ENCODE data around the gene OLFM2. TPM values are rescaled to one million over a fixed set of nuclear protein-coding genes. Genes with fewer than 3 reads are reported as not detected.
"Not testable (repeated sequence)": the region's sequence is repeated elsewhere in the genome, so short reads cannot be mapped to it uniquely, and the experiment has no call there.

The OLFM2 gene
- total RNA-seq, 1 experiment from 2014 or later, result 75.6 TPM

- Histone ChIP-seq H4K5ac (ENCODE audit: insufficient read length, low read depth, low read length) (no peak overlapping the region), H2BK120ac (ENCODE audit: low read depth, low read length, poor library complexity, severe bottlenecking) (no peak overlapping the region), H3K23me2 (ENCODE audit: insufficient read length, low read depth, low read length, poor library complexity, severe bottlenecking) (no peaks in the 10 kb centered on the region), H3K56ac (ENCODE audit: insufficient read length, low read depth, low read length) (no peak overlapping the region), H3K14ac (ENCODE audit: insufficient read depth, low read length) (no peak overlapping the region; the same call in 1 of the 2 replicates), H3K79me2 (ENCODE audit: insufficient read depth, low read length) (no peaks in the 10 kb centered on the region), H3K9ac (ENCODE audit: extremely low read depth, insufficient read length, low read length) (no peak overlapping the region), H2AK5ac (ENCODE audit: insufficient read length, low read length) (no peak overlapping the region), H3K27me3 (ENCODE audit: insufficient read depth, low read length) (no peaks in the 10 kb centered on the region), H4K91ac (ENCODE audit: insufficient read length, low read depth, low read length) (no peak overlapping the region), H4K8ac (replicated peaks; ENCODE audit: insufficient read length, low read depth, low read length) (peak overlapping the region; percentile 86), H3K4ac (ENCODE audit: low read depth, low read length) (no peak overlapping the region), H3K23ac (ENCODE audit: insufficient read length, low read depth, low read length) (no peak overlapping the region), H3K9me3 (ENCODE audit: control insufficient read depth, low read depth, low read length) (no peaks in the 10 kb centered on the region), H4K20me1 (ENCODE audit: control insufficient read depth, insufficient read depth, insufficient read length) (peaks cover 2% of the 10 kb centered on the region), H3K79me1 (ENCODE audit: insufficient read depth, low read depth, low read length, poor library complexity, severe bottlenecking) (no peaks in the 10 kb centered on the region), H2BK15ac (ENCODE audit: low read depth, low read length) (no peak overlapping the region), H3K27ac (ENCODE audit: insufficient read length, low read depth, low read length) (no peak overlapping the region), H2AFZ (ENCODE audit: low read length) (no peak overlapping the region), H3K18ac (ENCODE audit: insufficient read length, low read depth, low read length) (no peak overlapping the region), H2BK5ac (ENCODE audit: insufficient read length, low read length) (no peak overlapping the region), H3K4me1 (ENCODE audit: insufficient read depth, low read length) (no peaks in the 10 kb centered on the region; the same call in 1 of the 2 replicates), H3K4me2 (ENCODE audit: insufficient read depth, insufficient read length, low read length) (no peak overlapping the region), H2BK12ac (ENCODE audit: insufficient read length, low read depth, low read length) (no peak overlapping the region), H3T11ph (ENCODE audit: low read length) (no peak overlapping the region), H2BK20ac (ENCODE audit: low read depth, low read length, poor library complexity, severe bottlenecking) (no peak overlapping the region)
- peak; percentile 80 for DNase-seq
- Mint-ChIP-seq H3K9me3 (no peaks in the 10 kb centered on the region), H3K27me3 (ENCODE audit: low read depth) (no peaks in the 10 kb centered on the region), H3K4me3 (no peak overlapping the region), H3K27ac (peak overlapping the region in 1 of 3 experiments; percentile 89; a peak in 3 of 7 replicates), H3K4me1 (peaks cover 7 to 35% of the 10 kb centered on the region in 2 experiments), H3K36me3 (ENCODE audit: insufficient read depth in 1 of 3, low read depth in 3 of 3) (peaks cover 10 to 38% (median 36%) of the 10 kb centered on the region in 3 experiments; a peak in 6 of 7 replicates)
- WGBS (ENCODE audit: extremely low coverage, insufficient read length, low lambda C conversion rate), result no CpG with 5 or more reads among the region's 13 CpGs
- TF ChIP-seq CTCF (conservative IDR thresholded peaks at IDR 0.05), result peak; percentile 76
Observed at GRCh38 chr19:9847087-9847671, 89.1 kb downstream of the OLFM2 start.

- not testable (repeated sequence) for H3K18ac ChIP-seq (ENCODE audit: insufficient read length, low read depth, low read length); H3K23me2 ChIP-seq (ENCODE audit: insufficient read length, low read depth, low read length, poor library complexity, severe bottlenecking); H3K14ac ChIP-seq (ENCODE audit: insufficient read depth, low read length); H3K27ac ChIP-seq (ENCODE audit: insufficient read length, low read depth, low read length); DNase-seq; H2AFZ ChIP-seq (ENCODE audit: low read length); H3K27ac Mint-ChIP-seq; H4K8ac ChIP-seq (replicated peaks; ENCODE audit: insufficient read length, low read depth, low read length); H3K4me1 ChIP-seq (ENCODE audit: insufficient read depth, low read length); H2BK12ac ChIP-seq (ENCODE audit: insufficient read length, low read depth, low read length); H2BK15ac ChIP-seq (ENCODE audit: low read depth, low read length); H3K9me3 ChIP-seq (ENCODE audit: control insufficient read depth, low read depth, low read length); H3K27me3 ChIP-seq (ENCODE audit: insufficient read depth, low read length); H2BK5ac ChIP-seq (ENCODE audit: insufficient read length, low read length); H2AK5ac ChIP-seq (ENCODE audit: insufficient read length, low read length); H3K4ac ChIP-seq (ENCODE audit: low read depth, low read length); H4K5ac ChIP-seq (ENCODE audit: insufficient read length, low read depth, low read length); H3K4me2 ChIP-seq (ENCODE audit: insufficient read depth, insufficient read length, low read length); H3K9ac ChIP-seq (ENCODE audit: extremely low read depth, insufficient read length, low read length); H3K4me1 Mint-ChIP-seq; H3K4me3 Mint-ChIP-seq; H3K27me3 Mint-ChIP-seq (ENCODE audit: low read depth); H2BK20ac ChIP-seq (ENCODE audit: low read depth, low read length, poor library complexity, severe bottlenecking); H3K23ac ChIP-seq (ENCODE audit: insufficient read length, low read depth, low read length); H2BK120ac ChIP-seq (ENCODE audit: low read depth, low read length, poor library complexity, severe bottlenecking); H3T11ph ChIP-seq (ENCODE audit: low read length); H3K9me3 Mint-ChIP-seq; H3K56ac ChIP-seq (ENCODE audit: insufficient read length, low read depth, low read length); H4K91ac ChIP-seq (ENCODE audit: insufficient read length, low read depth, low read length); H3K79me1 ChIP-seq (ENCODE audit: insufficient read depth, low read depth, low read length, poor library complexity, severe bottlenecking); H4K20me1 ChIP-seq (ENCODE audit: control insufficient read depth, insufficient read depth, insufficient read length); H3K79me2 ChIP-seq (ENCODE audit: insufficient read depth, low read length)
- H3K36me3 Mint-ChIP-seq (ENCODE audit: insufficient read depth in 1 of 3, low read depth in 3 of 3), result peaks cover 29 to 70% (median 53%) of the 10 kb centered on the region in 3 experiments; a peak in 6 of 7 replicates
- WGBS (ENCODE audit: extremely low coverage, insufficient read length, low lambda C conversion rate), result no CpG with 5 or more reads among the region's 12 CpGs
Observed at GRCh38 chr19:9843626-9844273, 92.6 kb downstream of the OLFM2 start.
